GM21367 (cell line): ENCODE results near the gene CACHD1.

Experiments used
- ATAC-seq: cut with Tn5 transposase; IDR thresholded peaks from one replicate; pipeline ENCODE4 v1.9.1; 2021; ENCODE audit not compliant: unreplicated experiment

CACHD1 gene

DNA sequence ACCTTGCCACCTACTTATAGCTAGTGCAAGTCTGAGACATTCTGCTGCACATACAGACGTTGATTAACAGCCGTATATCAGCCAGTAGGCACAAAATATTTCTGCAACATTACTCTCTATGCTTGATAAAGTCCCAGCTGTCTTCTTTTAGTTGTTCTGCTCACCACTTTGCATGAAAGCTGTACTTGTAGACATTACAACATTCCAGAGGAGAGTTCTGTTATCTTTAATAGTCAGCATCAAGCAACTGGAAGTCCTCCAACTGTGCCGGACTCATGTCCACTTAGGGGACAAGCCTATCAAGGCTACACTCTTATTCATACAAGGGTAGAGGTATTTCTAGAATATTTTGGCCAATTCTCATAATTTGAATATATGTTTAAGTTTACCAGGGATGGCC lies 50.0 kb downstream of the CACHD1 start:
- ATAC-seq: no peak

DNA sequence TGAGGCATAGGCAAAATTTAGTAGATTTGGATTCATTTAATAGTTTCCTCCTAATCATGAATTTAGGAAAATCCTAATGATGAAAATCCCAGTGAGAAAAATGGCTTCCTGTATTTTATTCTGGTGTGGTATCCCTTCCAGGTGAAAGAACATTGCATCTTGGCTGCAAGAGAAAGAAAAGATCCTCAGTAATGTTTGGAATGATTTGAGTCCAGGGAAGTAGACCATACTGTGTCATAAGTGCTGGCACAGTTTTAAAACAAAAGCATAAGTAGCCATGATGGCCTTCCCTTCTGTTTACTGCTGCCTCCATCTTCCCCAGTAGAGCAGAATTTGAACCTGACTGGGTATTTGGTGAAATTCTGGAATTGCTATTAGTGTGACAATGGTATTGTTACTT lies 52.8 kb downstream of the CACHD1 start:
- no peak for ATAC-seq

DNA sequence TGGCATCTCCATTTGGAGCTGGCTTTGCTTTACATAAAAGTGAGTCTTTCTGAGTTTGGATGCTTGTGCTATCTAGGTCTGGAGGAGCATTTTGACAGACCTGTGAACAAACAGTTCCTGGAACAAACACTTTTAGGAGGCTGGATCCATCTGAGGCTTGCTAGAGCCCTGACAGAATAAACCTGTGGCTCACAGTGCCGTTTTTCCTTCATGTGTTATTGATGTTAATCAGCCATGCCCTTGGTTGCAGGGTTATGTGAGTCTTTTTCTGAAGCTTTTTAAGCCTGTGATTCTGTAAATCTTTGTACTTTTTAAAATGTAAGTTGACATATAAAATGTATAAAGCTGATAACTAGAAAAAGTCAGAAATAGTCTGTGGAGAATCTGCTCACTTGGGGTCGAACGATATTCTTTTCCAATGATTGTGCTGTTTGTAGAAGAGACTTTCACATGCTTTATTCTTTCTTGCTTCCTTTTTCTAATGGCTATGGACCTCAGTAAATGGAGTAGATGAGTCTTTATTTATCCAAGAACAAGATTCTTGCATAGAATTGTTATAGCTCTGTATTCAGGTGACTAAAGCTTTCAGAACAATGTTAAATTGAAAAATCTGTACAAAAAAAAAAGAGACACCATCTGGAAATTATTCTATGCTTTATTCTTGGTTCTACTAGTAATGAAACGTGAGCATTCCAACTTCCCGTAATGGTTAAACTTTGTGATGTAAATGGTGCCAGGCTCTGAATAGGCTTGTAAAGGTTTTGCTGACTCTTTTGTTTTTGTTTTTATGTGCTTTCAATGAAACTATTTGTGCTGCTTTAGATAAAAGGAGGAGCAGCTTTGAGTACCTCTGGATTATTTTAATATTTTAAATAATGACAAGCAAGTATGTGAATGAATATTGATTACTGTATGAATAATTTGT lies 53.7 kb downstream of the CACHD1 start:
- no peak for ATAC-seq

DNA sequence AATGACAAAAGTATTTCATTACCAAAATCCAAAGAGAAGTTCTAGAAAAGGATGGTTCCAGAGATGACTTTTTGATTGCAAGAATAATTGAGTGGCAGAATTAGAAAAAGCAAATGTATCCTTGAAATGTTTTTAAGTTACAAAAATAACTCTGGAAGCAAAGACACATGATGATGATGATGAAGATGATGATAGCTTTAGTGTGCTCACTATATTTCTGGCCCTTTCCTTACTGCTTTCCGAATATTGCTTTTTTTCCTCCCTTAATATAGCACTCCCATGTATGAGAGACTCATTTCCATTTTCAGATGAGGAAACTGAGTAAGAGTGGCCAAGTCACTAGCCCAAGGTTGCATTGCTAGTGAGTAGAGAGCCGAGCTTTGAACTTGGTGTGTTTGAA lies 54.7 kb downstream of the CACHD1 start:
- ATAC-seq: no peak

DNA sequence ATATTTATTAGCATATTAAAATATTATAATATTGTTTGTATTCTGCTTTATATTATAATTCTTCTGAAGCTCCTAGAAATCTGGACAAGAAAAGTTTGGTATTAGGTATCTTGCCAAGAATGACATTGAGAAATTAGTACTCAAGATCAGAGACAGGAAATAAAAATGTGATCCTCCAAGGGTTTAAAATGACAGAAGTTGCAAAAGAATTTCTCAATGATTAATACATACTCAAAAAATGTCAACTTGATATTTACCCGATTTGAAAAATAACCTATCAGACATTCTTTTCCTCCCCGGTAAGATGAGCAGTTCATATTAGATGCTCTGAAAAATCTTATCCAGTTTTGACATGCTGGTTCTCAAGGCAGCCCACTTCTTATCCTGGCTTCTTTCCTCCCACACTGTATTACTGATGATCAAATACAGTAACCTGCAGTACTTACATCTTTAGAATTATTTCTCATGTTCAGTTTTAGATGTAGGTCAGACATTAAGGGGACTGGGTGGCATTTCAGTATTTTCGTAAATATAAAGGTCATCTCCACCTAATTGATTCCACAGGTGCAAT lies 55.3 kb downstream of the CACHD1 start:
- ATAC-seq: no peak

DNA sequence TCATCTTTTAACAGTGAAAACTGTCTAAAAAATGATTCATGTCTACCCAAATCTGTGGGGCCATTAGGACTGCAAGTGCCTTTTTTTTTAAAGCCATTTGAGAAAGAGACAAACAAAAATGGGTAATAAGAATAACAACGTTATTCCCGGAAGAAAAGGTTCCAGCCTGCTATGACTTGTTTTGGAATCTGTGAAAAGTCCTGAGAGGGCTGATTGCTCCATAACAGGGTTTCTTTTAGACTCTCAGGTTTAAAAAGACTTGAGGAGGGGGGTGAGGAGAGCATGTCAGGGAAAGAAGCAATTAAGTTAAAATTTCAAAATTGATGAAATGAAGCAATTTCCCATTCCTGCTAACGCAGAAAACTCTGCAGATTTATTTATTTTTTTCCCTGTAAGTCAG lies 56.4 kb downstream of the CACHD1 start:
- no peak for ATAC-seq

DNA sequence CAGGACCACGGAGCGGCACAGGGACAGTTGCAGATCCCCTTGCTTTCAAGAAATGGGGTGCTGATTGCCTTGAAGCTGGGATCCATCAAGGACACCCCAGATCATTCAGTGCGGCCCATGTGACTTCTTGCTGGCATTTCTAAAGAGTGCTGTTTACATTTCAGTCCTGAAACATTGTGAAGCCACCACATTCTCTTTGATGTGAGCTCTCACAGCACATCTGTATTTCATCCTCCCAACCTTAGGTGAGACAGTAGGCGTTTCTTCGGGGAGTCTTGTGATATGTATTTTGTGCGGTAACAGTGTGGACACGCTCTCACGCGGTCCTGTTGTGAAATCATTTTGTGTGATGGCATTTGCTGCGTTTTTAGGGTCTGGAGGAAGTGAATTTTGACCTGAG lies 57.2 kb downstream of the CACHD1 start:
- no peak for ATAC-seq

DNA sequence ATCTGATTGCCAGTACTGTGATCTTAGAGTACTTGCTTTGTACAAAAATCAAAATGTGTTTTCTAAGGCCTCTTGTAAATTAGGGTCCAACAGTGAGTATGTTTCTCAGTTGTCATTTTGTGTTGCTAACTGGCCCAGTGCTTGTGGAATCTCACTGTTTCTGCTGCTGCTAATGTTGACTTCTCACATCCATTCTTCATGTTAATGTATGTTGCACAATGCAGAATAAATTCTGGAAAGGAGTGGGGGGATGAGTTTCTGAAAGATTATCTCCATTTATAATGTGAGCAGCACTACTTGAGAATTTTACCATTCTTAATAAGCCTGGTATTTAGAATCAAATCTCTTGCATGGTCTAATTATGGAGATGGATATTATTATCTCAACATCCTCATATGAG lies 57.9 kb downstream of the CACHD1 start:
- no peak for ATAC-seq

DNA sequence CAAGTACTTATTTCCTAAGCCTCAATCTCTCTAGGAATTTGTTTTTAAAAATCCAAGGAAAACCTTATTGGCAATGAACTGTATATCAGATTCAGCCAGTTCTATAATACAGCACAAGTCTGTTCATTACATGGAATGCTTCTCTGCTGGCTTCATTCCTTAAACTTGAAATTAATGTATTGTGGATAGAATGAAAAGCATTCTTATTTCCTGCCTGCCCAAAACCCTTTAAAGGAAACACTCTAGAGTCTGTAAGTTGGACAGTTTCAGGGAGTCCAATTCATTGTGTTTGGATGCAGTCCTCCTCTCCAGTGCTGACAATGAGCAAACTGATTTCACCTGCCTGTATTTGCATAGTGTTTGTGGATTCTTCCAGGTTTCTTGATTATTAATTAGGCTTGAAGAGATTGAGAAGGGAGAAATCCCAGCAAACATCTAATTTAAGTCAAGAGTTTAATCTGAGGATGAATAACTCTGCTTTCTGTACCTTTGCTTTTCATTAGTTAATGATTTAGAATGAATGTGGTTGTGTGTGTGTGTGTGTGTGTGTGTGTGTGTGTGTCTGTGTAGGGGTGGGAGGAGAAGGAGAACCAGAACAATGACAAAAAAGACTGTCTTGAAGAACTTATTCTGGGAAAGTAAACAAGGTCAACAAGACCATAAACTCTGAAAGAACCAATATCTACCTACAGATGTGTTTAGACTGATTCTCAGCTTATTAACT lies 61.2 kb downstream of the CACHD1 start:
- no peak for ATAC-seq

DNA sequence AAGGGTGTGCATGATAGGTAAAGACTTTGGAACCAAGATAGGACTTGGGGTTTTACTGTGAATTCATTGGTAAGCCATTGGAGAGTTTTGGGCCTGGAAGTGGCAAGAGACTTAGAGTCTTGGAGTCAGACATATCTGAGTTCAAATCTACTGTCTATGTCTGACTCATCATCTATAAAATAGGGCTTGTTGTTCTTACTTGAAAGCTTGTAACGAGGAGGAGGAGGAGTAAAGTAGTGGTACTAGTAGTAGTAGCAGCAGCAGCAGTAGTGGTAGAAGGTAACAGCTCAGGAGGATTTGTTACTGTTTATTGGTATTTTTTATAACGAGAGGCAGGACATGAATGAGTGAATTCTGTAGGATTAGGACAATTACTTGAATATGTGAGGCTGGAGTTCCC lies 62.7 kb downstream of the CACHD1 start:
- no peak for ATAC-seq

DNA sequence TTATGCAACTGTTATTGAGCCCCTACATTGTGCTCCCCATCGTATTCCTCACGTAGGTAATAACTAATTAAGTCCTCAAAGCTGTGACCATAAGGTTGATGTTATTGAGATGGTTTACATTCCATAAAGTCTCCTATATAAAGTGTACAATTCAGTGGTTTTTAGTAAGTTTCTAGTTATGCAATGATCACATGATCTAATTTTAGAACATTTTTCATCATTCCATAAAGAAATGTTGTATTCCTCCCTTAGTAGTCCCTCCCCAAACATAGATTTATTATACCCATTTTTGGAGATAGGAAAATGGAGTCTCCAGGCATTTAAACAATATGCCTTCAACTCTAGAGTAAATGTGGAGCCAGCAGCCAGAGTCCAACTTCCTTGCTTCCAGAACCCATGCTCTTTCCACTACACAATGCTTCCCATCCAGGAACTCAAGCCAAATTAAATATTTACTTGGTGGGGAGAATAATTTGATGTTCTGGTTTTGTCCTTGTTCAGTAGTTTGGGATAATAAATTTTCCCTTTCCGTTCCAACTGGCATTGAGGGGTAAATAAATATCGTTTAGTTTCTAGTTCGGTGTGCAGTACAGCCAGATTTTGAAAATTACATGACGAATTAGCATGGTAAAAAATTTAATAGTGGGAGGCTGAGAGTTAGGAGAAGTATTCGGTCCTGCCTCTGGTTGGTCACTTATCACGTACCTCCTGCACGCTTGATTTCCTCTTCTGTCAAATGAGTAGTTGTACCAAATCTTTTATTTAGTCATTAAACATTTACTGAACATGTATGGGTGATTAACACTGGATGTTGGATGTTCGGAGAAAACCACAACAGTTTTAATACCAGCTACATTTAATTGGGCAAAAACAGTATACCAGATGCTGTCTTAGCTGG lies 66.3 kb downstream of the CACHD1 start:
- ATAC-seq: no peak

DNA sequence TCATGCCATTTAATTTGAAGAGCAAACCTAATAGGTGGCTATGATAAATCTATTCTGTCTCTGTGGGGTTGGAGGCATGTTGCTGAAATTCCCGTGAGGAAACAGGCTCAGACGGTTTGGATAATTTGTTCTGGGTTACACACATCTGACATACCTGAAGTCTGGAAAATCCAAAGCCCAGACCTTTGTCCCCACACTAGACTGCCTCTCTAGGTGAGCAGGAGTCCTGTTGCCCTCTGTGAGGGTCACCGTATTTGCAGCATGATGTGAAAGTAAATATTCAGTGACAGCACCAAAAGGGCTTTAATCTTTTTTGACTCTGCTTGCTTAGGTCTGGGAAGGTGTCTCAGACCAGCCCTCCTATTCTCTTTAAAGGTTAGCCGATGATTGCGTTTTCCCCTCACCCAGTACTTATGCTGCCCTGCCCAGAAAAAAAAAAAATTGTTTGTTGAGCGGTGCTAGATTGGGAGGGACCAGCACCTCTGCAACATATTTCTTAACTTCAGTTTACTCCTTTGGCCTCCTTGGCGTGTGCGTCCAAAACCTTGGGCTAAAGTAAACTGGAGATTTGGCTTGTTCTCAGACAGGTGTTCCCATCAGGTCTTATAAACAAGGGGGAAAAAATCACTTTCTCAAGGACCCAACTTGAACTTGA lies 67.0 kb downstream of the CACHD1 start:
- no peak for ATAC-seq

DNA sequence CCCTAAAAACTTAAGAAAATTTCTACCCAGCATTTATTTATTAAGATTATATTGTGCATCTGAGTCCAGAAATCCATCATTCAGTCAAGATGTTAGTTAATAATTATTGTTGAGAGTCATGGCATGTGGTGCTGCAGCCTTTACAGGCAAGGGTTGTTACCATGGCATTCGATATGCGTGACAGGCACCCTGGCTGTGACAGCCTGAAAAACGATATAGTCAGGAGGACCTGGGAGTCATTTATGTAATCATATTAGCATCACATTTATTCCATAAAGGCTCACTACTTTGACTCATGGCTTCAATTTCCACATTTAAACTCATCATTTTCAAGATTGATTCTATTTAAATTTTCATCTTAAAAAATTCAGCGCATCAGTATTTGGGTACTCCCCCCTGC lies 68.0 kb downstream of the CACHD1 start:
- no peak for ATAC-seq

DNA sequence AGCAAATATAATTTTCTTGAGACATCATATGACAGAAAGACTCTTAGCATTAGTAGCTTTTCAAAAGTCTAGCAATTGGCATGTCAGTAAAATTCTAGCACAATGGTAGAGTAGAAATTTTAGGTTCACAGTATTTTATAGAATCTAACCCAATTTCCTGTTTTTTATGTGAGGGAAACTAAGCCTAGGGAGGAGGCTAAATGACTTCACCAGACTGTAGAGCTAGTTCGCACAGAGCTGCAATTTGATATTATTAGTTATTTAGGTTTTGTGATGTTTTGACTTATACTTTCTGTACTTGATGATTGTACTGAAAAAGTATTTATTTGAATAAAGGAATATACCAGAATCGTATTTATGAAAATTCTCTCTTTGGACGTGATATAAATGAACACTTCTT lies 68.5 kb downstream of the CACHD1 start:
- ATAC-seq: no peak

DNA sequence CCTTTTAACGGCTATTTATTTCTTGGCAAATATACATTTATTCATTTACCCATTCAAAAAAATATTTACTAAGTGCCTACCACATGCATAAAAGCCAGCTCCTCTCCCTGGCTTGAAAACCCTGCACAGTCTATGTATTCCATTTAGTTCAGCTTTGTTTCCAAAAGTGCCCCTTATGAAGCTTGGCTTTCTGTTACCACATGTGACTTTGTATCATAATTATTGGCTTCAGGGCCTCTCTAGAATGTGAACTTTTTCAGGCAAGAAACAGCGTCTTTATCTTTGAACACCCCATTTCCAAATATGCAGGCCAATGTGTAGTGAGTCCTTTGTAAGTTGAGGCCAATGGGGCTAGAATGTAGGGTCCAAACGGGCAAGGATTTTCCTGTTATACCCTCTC lies 69.4 kb downstream of the CACHD1 start:
- no peak for ATAC-seq

DNA sequence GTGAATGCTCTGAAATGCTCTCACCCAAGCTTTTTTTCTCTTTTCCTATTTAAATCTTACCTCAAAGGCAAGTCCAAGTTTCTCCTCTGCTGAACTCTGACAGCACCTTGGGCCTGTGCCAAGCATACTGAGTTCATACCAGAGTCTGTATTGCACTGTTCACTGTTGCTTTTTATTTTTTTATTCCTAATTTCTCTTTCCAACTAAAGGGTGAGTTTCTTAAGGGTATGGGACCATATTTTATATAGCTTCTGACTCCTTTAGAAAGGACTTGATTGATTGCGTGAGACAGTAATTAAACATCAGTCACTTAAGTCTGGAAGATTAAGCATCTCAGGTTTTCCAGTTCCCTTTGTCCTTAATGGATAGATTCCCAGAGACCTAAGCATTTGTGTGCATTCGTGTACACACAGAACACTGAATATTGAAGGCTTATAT lies 69.9 kb downstream of the CACHD1 start:
- no peak for ATAC-seq

DNA sequence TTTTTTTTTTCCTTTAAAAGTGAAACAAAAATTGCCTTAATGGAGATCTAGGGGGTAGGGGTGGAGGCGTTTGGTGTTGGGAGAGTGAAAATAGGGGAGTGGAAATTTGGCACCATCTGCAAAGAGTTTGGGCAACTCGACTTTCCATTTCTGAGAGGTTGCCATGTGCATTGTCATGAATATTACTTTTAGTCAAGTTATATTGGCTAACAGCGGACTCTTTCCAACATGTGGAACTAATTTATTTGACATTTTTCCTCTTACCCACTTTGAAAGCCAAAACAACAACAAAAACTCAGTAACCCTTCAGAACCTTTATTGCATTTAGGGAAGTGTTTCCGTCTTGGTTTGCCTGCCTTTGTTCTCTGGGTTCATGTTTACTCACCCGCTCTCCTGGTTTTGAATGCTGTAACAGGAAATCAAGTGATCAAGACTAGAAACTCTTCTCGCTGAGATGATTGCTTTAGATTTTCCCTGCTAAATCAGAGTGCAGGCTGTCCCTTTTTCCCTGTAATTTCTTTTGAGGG lies 70.4 kb downstream of the CACHD1 start:
- ATAC-seq: no peak

DNA sequence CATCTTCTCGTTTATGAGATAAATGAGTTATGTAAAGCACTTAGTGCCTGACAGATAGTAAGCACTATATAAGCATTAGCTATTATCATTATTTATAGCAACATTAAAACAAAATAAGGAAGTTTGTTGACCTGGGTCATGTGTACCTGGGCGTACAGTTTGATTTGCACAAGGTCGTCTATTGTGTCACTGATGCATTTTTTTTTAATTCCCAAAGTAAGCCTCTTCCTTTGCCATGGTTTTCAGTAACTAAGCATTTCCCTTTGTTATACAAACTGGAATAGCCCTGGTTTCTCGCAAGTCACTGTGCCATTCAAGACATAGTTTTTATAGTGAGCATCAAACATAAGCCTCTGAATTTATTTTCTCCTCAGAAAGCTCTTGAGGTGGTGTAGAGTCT lies 72.2 kb downstream of the CACHD1 start:
- ATAC-seq: no peak

DNA sequence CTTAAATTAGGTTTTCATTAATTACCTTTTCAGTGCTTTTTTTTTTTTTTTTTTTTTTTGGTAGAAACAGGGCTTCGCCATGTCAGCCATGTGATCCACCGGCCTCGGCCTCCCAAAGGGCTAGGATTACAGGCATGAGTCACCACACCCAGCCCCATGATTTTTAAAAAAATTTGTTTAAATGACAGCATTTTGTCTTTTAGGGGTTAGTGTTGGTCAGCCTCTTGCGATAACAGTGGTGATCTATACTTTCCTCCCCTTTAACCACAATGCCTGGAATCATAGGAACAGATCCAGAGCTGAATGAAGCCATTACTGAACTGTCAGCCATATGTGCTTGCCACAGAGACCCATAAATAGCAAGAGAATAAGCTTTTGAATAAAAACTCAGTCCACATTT lies 73.9 kb downstream of the CACHD1 start:
- ATAC-seq: no peak

DNA sequence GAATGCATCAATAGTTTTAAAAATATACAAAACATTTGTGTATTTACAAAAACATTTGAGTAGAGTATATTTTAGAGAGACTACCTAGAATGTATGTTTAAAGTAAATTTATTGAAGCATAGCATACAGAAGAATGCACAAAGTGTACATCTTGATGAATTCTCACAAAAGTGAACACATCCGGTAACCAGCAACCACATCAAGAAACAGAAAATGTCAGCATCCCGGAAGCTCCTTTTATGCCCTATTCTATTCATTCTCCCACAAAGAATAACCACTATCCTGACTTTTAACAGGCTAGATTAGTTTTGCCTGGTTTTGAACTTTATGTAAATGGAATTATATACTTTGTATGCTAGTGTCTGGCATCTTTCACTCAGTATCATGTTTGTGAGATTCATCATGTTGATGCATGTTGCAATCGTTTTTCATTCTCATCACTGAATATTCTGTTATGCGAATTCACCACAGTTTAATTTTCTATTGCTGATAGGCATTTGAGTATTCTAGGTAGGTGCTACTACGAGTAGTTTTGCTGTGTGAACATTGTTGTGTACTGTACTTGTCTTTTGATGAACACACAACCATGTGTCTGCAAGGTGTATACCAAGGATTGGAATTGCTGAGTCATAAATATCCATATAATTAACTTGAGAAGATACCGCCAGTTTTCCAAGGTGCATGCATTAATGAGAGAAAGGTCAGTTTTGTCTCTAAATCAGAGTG lies 75.4 kb downstream of the CACHD1 start:
- no peak for ATAC-seq
